Effector CD8-positive, alpha-beta T cell (primary cell): Measurements from ENCODE around the gene FNDC8.
"Not testable (repeated sequence)": the region's sequence is repeated elsewhere in the genome, so short reads cannot be mapped to it uniquely, and the experiment has no call there.

Experiments
- DNase-seq: peaks from one replicate; lab custom pipeline; 2025; lab: John Stamatoyannopoulos, UW

Gene FNDC8

DNA sequence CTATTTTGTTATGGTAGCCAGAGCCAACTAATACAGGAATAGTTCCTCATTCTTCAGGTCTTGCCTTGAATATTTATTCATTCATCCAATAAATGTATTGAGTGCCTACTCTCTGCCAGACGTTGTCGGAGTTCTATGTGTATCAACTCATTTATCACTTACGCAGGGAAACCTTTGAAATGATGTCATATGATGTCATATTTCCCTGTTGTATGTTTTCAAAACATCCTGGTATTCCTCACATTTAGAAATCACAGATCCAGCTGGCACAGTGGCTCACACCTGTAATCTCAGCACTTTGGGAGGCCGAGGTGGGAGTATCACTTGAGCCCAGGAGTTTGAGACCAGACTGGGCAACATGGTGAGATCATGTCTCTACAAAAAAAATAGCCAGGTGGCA lies 23.4 kb downstream of the FNDC8 start:
- DNase-seq = no peak

DNA sequence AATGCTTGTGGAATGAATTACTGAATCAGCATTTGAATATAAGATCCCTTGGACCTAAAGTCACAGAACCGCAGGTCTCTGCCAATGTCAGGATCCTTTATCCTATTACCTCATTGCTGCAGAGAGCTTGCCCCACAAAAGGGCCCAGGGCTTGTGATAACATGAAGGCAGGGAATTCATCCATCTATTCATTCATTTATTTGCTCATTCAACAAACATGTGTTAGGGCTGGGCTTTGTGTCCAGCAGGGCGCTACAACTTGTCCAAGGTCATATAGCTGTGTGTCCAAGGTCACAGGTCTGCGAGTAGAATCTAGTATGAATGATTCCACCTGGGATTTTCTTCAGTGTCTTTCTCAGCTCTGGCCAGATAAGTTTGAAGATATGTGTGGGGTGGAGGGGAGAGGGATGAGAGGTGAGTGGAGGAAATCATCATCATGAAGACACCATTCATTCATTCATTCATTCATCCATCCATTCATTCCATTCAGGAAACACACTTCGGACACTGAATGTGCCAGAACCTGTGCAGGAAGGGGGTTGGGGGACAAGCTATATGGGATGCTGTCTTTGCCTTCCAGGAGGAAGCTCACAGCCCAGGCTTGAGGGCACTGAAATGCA lies 24.9 kb downstream of the FNDC8 start:
- DNase-seq = no peak

DNA sequence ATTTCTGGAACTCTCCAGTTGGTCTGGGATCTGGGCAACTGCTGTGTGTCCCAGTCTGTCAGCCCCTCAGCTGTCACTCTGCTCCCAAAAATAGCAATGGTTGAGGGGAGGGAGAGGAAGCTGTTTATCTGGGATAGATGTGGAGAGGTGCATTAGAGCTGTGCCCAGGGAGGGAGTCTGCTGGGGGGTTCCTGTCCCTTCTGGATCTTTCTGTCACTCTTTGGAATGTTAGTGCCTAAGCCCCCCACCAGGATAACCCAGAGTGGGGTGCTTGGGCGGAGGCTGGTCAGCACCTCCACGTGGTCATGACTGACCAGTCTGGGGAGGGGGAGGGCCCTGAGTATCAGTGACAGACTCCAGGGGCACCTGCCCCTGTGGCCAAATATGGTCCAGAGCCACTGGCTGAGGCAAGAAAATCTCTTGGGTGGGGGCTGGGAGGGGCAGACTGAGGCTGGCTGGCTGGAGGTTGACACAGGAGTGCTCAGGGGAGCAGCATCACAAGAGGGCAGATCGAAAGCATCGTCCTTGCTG lies 26.0 kb downstream of the FNDC8 start, which contains the start of gene UNC45B:
Gene UNC45B, plus strand, starts transcription at position 443 of the 531 bp plus-strand sequence. CDS start 447 bp downstream, outside the sequence.
- DNase-seq = no peak

DNA sequence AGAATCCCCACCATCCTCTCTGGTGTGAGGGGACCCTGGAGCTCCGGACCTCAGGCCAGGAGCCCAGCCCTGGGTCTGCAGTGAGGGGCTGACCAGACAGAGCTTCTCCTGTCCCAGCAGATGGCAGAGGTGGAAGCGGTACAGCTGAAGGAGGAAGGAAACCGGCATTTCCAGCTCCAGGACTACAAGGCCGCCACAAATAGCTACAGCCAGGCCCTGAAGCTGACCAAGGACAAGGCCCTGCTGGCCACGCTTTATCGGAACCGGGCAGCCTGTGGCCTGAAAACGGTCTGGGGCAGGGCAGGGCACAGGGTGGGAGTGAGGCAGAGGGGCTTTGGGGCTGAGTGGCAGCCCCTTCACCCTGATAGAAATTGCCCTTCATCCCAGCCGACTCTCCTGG lies 26.7 kb downstream of the FNDC8 start:
- DNase-seq = no peak

DNA sequence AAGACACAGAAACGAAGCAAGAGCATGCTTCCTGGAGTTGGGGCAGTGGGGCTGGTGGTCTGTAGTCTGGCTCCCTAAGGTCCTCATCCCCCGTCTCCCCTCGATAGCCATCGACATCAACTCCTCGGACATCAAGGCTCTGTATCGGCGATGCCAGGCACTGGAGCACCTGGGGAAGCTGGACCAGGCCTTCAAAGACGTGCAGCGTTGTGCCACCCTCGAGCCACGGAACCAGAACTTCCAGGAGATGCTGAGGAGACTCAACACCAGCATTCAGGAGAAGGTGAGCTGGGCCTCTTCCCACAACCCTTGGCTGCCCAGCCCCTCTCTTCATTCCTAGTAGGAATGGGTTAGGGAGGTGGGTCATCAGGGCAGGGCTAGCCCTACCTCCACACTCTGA lies 28.5 kb downstream of the FNDC8 start:
- DNase-seq = no peak

DNA sequence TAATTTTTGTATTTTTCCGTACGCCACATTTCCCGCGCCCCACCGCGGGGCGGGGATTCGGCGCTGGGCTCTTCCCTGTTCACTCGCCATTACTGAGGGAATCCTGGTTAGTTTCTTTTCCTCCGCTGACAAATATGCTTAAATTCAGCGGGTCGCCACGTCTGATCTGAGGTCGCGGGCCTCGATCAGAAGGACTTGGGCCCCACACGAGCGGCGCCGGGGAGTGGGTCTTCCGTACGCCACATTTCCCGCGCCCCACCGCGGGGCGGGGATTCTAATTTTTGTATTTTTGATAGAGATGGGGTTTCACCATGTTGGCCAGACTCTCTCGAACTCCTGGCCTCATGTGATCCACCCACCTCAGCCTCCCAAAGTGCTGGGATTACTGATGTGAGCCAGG lies 29.7 kb downstream of the FNDC8 start:
- not testable (repeated sequence) for DNase-seq

DNA sequence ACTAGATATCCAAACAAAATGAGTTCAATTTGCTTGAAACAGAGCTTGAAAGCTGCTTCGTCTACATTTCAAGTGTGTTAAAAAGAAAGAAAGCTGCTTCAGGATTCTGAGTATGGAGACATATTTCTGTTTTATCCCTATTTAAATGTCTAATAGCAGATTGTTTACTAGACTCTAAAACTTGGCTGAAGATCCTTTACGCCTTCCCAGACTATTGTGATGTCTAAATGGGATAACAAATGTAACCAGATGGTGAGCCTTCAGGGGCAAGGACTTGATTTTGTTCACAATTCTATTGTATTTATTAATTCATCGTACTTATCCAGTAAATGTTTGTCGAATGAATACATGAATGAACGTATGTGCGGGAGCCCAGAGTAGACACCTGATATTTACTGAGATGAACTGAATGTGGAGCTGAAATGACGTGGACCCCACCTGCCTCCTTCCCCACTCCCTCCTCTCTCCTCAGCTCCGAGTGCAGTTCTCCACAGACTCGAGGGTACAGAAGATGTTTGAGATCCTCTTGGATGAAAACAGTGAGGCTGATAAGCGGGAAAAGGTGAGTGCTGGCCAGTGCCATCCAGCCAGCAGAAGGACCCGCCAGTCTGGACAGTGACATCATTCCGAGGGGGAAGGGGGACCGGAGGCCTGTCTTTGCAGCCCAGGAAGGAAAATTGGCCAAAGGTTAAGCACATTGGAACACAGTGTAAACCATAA lies 31.2 kb downstream of the FNDC8 start:
- no peak for DNase-seq

DNA sequence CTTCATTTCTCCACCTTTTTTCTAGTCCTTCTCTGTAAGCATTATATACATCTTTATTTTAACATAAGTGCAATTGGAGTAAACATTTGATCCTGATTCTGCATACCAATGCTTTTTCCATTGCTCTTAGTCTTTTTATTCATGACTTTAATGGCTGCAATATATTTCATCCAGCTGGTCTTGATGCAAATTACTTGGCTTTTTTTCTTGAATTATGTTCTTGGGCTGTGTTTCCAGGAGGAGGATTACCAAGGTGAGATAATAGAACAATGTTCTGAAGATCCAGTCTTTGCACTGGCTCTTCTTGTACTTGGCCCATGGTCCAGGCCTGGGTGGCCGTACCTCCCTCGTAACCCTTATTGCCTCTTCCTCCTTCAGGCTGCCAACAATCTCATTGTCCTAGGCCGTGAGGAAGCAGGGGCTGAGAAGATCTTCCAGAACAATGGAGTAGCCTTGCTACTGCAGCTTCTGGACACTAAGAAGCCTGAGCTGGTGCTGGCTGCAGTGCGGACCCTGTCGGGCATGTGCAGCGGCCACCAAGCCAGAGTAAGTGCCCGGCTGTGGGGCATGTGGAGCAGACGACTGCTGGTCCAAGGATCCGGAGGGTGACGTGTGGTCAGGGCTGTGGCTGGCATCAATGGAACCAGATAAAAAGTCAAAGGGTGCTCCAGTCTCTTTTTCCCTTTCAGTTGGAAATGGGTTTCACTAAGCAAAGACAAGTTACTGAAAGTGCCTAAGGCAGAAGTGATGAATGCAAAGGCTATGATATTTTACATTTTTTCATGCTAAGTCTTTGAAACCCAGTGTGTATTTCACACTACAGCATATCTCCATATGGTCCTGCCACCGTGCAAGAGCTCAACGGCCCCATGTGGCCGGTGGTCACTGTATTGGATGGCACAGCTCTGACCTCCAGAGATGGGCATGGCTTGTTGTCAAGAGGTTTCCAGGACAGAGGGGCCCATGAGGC lies 33.1 kb downstream of the FNDC8 start:
- DNase-seq = no peak

DNA sequence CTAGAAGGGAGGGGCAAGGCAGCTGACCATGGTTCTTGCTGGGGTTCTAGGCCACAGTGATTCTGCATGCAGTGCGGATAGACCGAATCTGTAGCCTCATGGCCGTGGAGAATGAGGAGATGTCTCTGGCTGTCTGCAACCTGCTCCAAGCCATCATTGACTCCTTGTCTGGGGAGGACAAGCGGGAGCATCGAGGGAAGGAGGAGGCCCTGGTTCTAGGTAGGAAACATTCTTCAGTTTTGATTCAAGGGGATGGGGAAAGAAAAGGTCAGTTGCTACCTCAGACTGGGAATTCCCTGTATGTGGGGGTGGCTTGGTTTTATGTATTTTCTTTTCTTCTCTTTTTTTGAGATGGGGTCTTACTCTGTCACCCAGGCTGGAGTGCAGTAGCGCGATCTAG lies 33.8 kb downstream of the FNDC8 start:
- DNase-seq = no peak

DNA sequence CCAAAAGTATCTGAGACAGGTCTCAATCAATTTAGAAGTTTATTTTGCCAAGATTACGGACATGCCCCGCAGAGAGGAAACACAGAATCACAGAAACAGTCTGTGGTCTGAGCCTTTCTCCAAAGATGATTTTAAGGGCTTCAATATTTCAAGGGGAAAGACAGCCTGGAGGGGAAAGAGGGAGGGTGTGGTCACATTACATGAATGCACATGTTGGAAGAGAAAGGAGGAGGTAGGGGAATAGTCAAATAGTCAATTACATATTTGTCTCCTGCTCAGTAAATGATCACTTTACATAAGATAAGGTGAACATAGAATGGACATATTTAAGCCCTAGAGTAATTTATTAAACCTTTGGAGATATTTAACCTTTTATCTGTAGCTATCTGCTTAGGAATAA lies 38.5 kb downstream of the FNDC8 start:
- DNase-seq = no peak

DNA sequence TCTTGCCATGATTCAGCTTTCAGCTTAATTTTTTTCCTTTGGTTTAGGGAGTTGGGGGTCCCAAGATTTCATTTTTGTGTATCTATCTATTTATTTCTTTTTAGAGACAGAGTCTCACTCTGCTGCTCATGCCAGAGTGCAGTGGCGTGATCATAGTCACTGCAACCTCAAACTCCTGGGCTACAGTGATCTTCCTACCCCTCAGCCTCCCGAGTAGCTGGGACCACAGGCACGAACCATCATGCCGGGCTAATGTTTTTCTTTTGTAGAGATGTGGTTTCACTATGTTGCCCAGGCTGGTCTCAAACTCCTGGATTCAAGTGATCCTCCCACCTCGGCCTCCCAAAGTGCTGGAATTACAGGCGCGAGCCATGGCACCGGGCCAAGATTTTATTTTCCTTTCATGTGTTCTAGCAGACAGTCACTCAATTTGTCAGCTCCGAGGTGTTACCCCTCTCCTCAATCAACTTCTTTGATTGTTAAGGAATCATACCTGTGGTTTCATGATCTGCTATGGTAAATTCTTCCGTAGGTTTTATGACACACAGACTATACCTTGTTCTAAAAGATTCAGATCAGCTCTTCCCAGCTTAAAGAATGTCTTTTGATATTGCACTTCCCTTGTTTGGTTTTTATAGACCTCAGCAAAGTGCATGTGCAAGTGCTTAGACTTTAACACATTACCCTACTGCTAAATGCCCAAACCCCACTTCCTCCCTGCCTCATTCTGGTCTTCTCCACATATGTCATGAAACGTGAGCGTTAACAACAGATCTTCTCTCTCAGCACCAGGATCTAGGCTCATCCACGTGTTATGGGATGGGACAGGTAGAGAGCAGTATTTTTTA lies 39.2 kb downstream of the FNDC8 start:
- peak; percentile 19 for DNase-seq

DNA sequence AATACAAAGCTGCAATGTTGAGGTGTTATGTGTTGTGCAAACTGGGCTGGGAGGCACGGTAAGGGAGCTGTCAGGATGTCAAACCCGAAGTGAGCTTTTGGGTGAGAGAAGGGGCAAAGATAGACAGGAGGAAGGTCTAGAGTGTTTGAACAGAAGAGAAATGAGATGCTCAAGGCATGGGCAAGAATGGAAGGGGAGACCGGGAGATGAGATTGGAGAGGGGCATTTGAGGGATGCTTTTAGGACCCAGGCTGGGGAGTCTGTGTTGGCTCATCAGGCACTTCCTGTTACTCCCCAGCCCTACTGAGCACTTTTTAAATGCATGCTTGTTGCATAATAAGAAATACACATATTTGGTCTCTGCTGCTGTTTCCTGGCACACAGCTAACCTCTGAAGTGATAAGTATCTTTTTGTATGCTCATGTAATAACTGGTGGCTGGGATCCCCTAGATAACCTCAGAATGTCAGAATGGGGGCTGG lies 39.9 kb downstream of the FNDC8 start:
- DNase-seq = no peak

DNA sequence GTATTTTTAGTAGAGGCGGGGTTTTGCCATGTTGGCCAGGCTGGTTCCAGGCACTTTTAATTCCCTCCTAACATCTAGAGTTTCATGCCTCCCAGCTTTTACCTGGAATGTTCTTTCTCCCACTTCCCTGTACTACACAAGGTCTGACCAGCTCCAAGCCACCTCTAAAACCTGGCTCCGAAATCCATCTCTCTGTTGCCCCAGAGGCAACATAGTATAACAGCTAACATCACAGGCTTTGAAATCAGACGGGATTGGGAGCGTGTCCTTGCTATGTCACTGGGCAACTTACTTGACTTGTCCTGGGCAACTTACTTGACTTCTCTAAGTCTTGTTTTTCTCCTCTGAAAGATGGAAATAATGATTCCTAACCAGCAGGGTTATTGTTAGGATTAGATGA lies 41.3 kb downstream of the FNDC8 start:
- no peak for DNase-seq

DNA sequence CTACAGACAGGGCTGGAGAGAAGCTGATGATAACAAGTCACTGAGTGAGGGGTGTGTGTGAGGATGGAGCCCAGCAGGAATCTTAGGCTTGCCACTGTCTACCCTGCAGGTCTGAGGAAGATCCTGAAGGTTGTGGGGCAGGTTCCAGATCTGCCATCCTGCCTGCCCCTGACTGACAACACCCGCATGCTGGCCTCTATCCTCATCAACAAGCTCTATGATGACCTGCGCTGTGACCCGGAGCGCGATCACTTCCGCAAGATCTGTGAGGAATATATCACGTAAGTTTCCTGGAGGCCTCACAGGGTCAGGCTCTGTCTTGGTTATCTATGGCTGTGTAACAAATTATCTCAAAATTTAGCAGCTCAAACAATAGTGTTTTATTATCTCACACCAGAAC lies 42.5 kb downstream of the FNDC8 start:
- no peak for DNase-seq

DNA sequence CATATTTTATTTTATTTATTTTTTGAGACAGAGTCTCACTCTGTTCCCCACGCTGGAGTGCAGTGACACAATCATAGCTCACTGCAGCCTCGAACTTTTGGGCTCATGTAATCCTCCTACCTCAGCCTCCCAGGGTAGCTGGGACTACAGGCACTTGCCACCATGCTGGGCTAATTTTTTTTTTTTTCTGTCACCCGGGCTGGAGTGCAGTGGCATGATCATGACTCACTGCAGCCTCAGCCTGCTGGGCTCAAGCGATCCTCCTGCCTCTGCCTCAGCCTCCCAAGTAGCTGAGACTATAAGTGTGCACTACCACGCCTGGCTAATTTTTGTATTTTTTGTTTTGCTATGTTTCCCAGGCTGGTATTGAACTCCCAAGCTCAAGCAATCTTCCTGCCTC lies 43.3 kb downstream of the FNDC8 start:
- no peak for DNase-seq

DNA sequence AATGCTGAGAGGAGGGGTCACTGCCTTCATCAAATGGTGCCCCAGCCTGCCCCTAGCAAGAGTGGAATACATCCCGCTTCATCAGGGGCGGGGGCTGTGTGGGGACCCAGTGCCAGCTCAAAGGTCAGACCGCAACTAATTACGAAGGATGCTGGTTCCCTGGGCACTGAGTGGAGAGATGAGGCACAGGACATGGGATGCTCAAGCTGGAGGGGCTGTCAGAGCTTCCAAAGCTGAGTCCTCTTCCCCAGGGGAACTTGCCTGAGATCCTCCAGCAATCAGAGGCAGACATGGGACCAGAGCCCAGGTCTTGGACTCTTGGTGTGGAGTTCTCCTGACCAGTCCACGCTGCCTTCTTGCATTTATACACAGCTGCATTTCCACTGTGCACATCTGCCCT lies 45.1 kb downstream of the FNDC8 start:
- no peak for DNase-seq

DNA sequence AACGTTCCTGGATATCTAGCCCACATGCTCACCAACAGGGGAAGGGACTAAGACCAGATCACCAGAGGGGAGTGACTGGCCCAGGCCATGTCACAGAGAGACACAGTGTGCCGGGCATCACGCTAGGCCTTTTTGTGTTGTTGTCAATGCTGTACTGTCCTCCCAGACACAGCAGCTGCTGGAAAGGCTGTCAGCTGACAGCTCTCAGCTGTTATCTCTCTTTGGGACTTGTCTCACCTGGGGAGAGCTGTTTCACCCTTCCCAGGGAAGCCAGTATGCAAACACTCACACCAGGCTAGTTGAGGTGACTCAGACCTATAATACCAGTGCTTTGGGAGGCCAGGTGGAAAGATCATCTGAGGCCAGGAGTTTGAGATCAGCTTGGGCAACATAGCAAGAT lies 45.6 kb downstream of the FNDC8 start:
- no peak for DNase-seq

DNA sequence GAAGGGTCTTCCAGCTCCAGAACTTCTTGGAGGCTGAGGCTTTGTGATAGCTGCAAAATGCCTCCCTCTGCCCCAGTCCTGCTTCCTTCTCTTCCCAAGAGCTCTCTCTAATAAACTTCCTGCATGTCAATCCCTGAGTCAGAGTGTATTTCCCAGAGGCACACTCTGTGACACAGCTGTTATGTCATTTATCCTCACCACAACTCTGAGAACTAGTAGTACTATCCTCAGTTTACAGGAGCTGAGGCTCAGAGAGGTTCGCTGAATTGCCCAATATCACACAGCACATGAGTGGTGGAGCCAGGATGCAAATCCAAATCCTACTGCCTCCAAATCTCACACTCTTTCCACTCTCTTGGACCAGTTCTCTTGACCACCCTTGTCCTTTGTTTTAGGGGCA lies 46.3 kb downstream of the FNDC8 start:
- no peak for DNase-seq

DNA sequence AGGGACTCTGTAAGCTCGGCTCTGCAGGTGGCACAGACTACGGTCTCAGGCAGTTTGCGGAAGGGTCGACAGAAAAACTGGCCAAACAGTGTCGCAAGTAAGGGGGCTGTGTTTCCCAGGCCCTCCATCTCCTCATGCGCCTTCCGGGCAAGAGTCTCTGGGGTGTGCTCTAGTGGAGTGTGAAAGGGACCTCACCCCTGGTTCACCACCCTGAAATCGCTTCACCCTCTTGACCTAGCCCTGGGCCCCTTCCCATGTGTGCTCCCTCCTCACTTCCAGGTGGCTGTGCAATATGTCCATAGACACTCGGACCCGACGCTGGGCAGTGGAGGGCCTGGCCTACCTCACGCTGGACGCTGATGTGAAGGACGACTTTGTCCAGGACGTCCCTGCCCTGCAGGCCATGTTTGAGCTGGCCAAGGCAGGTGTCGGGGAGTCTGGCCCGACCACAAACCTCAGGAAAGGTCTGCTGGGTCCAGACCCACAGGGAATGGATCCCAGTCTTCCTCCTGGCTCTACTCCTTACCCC lies 48.5 kb downstream of the FNDC8 start:
- DNase-seq = no peak

DNA sequence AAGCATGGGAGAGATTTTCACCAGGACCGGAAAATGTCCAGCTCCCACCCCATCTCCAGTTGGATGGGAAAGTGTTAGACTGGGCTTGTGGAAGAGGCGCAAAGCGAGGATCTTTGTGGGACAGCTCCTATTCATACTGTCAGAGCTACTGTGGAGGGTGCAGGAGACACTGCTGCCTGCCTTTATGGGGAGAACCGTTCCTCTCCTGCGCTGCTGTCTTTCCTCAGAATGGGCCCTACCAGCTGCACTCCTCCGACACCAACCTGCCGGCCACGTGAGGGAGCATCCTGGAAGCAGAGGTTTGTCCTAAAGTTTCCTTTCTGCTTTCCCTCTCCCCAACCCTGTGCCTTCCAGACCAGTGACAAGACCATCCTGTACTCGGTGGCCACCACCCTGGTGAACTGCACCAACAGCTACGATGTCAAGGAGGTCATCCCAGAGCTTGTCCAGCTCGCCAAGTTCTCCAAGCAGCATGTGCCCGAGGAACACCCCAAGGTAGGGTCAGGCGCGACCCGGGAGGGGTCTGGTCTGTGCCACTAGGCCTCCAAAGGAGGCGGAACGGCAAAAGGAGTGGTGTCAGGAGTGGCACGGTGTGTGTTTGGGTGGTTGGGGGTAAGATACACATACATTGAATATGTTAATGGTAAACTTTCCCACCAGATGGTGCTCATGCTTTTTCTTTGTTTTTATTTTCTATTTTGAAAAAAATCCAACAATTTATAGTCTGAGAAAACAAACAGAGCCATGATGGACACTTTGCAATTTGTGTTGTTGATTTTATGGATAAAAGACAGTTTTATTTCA lies 49.8 kb downstream of the FNDC8 start:
- peak; percentile 3 for DNase-seq
